K562 treated with DMSO at 1 percent for 4 hours (cell line): ENCODE data around the gene MRPL33. TPM values are rescaled to one million over a fixed set of nuclear protein-coding genes. Genes with fewer than 3 reads are reported as not detected.

Experiments
- total RNA-seq: library from RNA; unstranded; fragments of 300-600 nt; gene quantifications from 2 replicates; pipeline ENCODE4 v1.2.3, GENCODE V29; 2022; ENCODE audit not compliant: insufficient read depth

MRPL33 gene
- 69.7 and 78.0 TPM in 2 replicates for total RNA-seq

GRCh38 chr2:27771548-27772335 lies at the start of gene MRPL33:
MRPL33 (plus strand) TSS chr2:27771719; CDS start chr2:27771778, 59 bp downstream.

Other genes with a start within 250 kb of the MRPL33 start
- 20.0 and 39.5 TPM in 2 replicates for gene ZNF512, start 188.7 kb upstream of the MRPL33 start, total RNA-seq
- 3.4 and 4.4 TPM in 2 replicates for gene CCDC121, start 142.7 kb upstream of the MRPL33 start, total RNA-seq
- 37.4 and 38.0 TPM in 2 replicates for gene GPN1, start 142.7 kb upstream of the MRPL33 start, total RNA-seq
- 24.7 and 28.8 TPM in 2 replicates for gene SUPT7L, start 108.1 kb upstream of the MRPL33 start, total RNA-seq
- 25.4 and 28.3 TPM in 2 replicates for gene SLC4A1AP, start 107.8 kb upstream of the MRPL33 start, total RNA-seq
- 0.31 TPM in 1 of 2 replicates, not detected in the other for gene RBKS, start 118.7 kb downstream of the MRPL33 start, total RNA-seq
- gene BABAM2, start 119.0 kb downstream of the MRPL33 start, total RNA-seq = 14.6 and 19.7 TPM in 2 replicates